ENCODE results near the gene TRIM31. TPM values are rescaled to one million over a fixed set of nuclear protein-coding genes. Genes with fewer than 3 reads are reported as not detected.

Gene TRIM31
- total RNA-seq, 2 donors from 2014 or later, result 0.26 TPM; not detected in 1

DNA sequence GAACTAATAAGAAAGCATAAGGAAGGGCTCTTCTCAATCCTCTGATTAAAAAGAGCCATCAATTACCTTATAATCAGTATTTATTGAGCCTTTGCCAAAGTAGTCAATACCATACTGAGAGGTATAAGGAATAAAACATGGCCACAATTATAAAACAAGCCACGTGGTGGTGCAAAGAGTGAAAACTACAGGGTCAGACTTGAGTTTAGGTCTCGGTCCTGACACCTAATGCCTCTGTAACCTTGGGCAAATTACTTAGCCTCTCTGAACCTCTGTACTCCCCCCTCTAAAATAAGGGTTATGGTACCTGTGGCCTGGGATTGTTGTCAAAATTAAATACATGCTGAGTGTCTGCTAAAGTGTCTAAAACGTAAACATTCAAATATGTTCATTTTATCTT, 36.3 kb upstream of the TRIM31 start:
- Histone ChIP-seq H3K4me3 (no peak overlapping the region), H3K27ac (no peak overlapping the region), H3K36me3 (replicated peaks in 1 of 2; ENCODE audit: insufficient read depth in 1 of 2, low read depth in 2 of 2) (no peaks in the 10 kb centered on the region), H3K4me1 (no peaks in the 10 kb centered on the region), H3K27me3 (no peaks in the 10 kb centered on the region), H3K9me3 (no peaks in the 10 kb centered on the region)
- intact Hi-C loops (cut with DNase I), result no loop called here
- WGBS, 2 donors, result 52 to 58% methylated on average over 3 of the region's 3 CpGs
- no peak for TF ChIP-seq POLR2A (IDR thresholded peaks at IDR 0.05)
- TF ChIP-seq, protein P1, sequence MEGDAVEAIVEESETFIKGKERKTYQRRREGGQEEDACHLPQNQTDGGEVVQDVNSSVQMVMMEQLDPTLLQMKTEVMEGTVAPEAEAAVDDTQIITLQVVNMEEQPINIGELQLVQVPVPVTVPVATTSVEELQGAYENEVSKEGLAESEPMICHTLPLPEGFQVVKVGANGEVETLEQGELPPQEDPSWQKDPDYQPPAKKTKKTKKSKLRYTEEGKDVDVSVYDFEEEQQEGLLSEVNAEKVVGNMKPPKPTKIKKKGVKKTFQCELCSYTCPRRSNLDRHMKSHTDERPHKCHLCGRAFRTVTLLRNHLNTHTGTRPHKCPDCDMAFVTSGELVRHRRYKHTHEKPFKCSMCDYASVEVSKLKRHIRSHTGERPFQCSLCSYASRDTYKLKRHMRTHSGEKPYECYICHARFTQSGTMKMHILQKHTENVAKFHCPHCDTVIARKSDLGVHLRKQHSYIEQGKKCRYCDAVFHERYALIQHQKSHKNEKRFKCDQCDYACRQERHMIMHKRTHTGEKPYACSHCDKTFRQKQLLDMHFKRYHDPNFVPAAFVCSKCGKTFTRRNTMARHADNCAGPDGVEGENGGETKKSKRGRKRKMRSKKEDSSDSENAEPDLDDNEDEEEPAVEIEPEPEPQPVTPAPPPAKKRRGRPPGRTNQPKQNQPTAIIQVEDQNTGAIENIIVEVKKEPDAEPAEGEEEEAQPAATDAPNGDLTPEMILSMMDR (IDR thresholded peaks at IDR 0.05), result no peak
- ATAC-seq, result no peak
- no peak for DNase-seq

DNA sequence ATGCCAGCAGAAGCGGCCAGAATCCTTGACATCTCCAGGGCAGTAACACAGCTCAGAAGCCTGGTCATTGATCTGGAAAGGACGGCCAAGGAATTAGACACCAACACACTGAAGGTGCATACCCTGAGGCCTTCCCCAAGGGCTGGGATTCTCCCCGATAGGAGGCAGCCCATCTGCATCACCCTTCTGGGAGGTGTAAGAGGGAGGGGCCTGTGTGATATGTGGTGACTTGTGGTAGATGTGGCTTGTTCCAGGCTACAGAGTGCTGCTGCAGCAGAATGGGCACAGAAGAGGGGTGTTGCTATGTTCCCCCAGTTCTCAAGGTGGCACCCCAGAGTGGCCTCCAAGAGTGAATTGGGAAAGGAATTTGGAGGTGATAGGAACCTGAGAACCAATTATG, 34.2 kb upstream of the TRIM31 start:
- DNase-seq (no peak), ATAC-seq (no peak)
- no peak overlapping the region for H3K27ac ChIP-seq
- H3K27me3 ChIP-seq, result no peaks in the 10 kb centered on the region
- no peak for TF ChIP-seq POLR2A (IDR thresholded peaks at IDR 0.05)
- TF ChIP-seq, protein P1 (IDR thresholded peaks at IDR 0.05), result no peak
- no peaks in the 10 kb centered on the region for H3K9me3 ChIP-seq
- no peak overlapping the region for H3K4me3 ChIP-seq
- H3K36me3 ChIP-seq (replicated peaks in 1 of 2; ENCODE audit: insufficient read depth in 1 of 2, low read depth in 2 of 2), result no peaks in the 10 kb centered on the region
- intact Hi-C loops (cut with DNase I), result no loop called here
- whole genome bisulfite sequencing, 2 donors, result 77 to 83% methylated on average over 2 to 3 of the region's 3 CpGs
- H3K4me1 ChIP-seq, result no peaks in the 10 kb centered on the region

DNA sequence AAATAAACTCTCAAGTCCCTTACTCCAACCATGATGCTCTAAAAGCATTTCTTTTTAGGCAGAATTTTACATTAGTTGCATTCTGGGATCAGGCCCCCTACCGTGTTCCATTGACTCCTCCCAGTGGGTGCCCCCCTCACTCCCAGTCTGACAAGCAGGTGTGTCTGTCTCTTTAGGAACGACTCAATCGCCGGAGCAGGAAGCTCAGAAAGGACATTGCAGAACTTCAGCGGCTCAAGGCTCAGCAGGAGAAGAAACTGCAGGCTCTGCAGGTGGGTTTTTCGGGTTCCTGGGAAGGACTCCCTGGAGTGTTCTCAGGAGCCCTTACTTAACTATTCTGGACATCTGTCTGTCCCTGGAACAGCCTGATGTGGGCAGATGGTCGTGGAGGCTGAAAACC, 32.9 kb upstream of the TRIM31 start:
- Histone ChIP-seq H3K9me3 (no peaks in the 10 kb centered on the region), H3K4me3 (no peak overlapping the region), H3K4me1 (no peaks in the 10 kb centered on the region), H3K27ac (no peak overlapping the region), H3K27me3 (no peaks in the 10 kb centered on the region), H3K36me3 (replicated peaks in 1 of 2; ENCODE audit: insufficient read depth in 1 of 2, low read depth in 2 of 2) (no peaks in the 10 kb centered on the region)
- intact Hi-C loops (cut with DNase I), result no loop called here
- DNase-seq (no peak), ATAC-seq (no peak)
- WGBS, 2 donors, result 44 to 58% methylated on average over 7 of the region's 7 CpGs
- TF ChIP-seq POLR2A (IDR thresholded peaks at IDR 0.05), result no peak
- TF ChIP-seq, protein P1 (IDR thresholded peaks at IDR 0.05), result no peak

DNA sequence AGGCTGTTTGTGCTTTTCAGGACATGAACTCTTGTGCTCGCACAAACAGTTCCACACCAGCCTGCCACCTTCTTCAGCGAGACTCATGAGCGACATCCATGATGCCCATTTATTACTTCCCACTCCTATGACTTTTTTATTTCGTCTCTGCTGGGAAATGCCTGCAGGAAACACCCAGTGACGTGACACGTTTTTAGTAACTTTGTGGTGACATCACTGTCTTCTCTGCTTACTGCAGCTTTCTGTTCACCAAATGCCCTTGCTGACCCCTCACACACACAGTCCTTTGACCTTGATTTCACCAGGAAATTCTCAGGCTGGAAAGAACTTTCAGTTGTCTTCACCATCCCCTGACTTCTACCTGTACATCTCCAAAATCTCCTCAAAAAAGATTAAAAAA, 31.9 kb upstream of the TRIM31 start:
- intact Hi-C loops (cut with DNase I), result no loop called here

DNA sequence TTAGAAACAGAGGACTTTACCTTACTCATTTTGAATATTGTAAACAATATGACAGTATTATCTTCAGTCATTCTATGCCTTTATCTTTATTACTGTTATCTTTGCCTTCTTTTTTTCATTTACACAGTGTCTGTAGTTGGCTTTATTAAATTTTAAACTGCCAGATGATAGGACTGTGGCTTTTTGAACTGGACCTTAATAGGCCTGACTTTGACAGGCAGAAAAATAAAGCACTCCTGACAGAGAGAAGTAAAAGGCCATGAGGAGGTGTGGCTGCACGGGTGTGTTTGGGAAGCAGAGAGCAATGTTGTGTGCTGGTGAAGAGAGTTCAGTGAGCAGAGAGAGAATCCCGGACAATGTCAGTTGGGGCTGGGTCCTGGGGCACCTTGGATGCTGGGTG, 30.9 kb upstream of the TRIM31 start:
- no peak overlapping the region for H3K4me3 ChIP-seq
- no peaks in the 10 kb centered on the region for H3K4me1 ChIP-seq
- H3K27ac ChIP-seq, result no peak overlapping the region
- WGBS, 2 donors, result 55 to 66% methylated on average over 2 of the region's 2 CpGs
- no peaks in the 10 kb centered on the region for H3K27me3 ChIP-seq
- DNase-seq (no peak), ATAC-seq (no peak)
- no peaks in the 10 kb centered on the region for H3K36me3 ChIP-seq (replicated peaks in 1 of 2; ENCODE audit: insufficient read depth in 1 of 2, low read depth in 2 of 2)
- no peaks in the 10 kb centered on the region for H3K9me3 ChIP-seq
- no peak for TF ChIP-seq POLR2A (IDR thresholded peaks at IDR 0.05)
- TF ChIP-seq, protein P1 (IDR thresholded peaks at IDR 0.05), result no peak
- intact Hi-C loops (cut with DNase I), result no loop called here

More for the DNA sequence above, 31.9 kb upstream of the TRIM31 start:
- Histone ChIP-seq H3K36me3 (replicated peaks in 1 of 2; ENCODE audit: insufficient read depth in 1 of 2, low read depth in 2 of 2) (no peaks in the 10 kb centered on the region), H3K27me3 (no peaks in the 10 kb centered on the region), H3K4me1 (no peaks in the 10 kb centered on the region), H3K4me3 (no peak overlapping the region), H3K27ac (no peak overlapping the region), H3K9me3 (no peaks in the 10 kb centered on the region)
- no peak for TF ChIP-seq POLR2A (IDR thresholded peaks at IDR 0.05)
- TF ChIP-seq, protein P1 (IDR thresholded peaks at IDR 0.05), result no peak
- 67 to 71% methylated on average over 6 of the region's 6 CpGs for WGBS, 2 donors
- ATAC-seq (no peak), DNase-seq (no peak)

Data from body of pancreas (tissue), 4 donors.